ENCODE measurements around the gene UBAC1. TPM values are rescaled to one million over a fixed set of nuclear protein-coding genes. Genes with fewer than 3 reads are reported as not detected.

UBAC1 gene
- total RNA-seq, 4 donors from 2014 or later, result 52.9 to 76.3 (median 63.5) TPM

DNA sequence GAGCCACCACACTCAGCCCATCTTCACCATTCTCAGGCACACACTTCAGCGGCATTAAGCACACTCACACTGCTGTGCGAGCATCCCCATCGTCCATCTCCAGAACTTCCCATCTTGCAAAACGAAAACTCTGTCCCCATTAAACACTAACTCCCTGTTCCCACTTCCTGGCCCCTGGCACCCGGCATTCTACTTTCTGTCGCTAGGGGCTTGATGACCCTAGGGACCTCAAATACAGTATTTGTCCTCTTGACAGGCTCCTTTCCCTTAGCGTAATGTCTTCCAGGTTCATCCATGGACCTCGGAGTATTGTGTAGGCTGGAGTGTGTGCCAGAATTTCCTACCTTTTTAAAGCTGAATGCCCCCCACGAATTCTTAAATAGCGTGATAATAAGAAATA is 14.7 kb upstream of the UBAC1 start:
- Histone ChIP-seq H3K9me3 (no peaks in the 10 kb centered on the region), H3K4me1 (peaks cover 0 to 14% (median 5%) of the 10 kb centered on the region in 3 donors), H3K36me3 (no peaks in the 10 kb centered on the region), H3K27ac (no peak overlapping the region), H3K27me3 (peaks cover 80% of the 10 kb centered on the region), H3K4me3 (no peak overlapping the region)
- ATAC-seq, result no peak
- TF ChIP-seq EP300 (IDR thresholded peaks at IDR 0.05) (no peak), POLR2AphosphoS5 (IDR thresholded peaks at IDR 0.05) (no peak), POLR2A (IDR thresholded peaks at IDR 0.05) (no peak)
- TF ChIP-seq, protein P1, sequence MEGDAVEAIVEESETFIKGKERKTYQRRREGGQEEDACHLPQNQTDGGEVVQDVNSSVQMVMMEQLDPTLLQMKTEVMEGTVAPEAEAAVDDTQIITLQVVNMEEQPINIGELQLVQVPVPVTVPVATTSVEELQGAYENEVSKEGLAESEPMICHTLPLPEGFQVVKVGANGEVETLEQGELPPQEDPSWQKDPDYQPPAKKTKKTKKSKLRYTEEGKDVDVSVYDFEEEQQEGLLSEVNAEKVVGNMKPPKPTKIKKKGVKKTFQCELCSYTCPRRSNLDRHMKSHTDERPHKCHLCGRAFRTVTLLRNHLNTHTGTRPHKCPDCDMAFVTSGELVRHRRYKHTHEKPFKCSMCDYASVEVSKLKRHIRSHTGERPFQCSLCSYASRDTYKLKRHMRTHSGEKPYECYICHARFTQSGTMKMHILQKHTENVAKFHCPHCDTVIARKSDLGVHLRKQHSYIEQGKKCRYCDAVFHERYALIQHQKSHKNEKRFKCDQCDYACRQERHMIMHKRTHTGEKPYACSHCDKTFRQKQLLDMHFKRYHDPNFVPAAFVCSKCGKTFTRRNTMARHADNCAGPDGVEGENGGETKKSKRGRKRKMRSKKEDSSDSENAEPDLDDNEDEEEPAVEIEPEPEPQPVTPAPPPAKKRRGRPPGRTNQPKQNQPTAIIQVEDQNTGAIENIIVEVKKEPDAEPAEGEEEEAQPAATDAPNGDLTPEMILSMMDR (IDR thresholded peaks at IDR 0.05), result no peak
- 80 to 81% methylated on average over 10 of the region's 10 CpGs for WGBS, 2 donors (ENCODE audit: low coverage in 1 of 2)

DNA sequence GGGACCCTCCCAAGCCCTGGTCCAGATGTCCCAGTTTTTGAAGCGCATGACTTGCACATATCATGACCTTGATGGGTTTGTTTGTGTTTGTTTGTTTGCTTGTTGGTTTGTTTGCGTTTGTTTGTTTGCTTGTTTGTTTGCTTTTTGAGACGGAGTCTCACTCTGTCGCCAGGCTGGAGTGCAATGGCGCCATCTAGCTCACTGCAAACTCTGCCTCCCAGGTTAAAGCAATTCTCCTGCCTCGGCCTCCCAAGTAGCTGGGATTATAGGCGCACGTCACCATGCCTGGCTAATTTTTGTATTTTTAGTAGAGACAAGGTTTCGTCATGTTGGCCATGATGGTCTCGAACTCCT is 13.0 kb upstream of the UBAC1 start:
- no peak for ATAC-seq
- H3K27me3 ChIP-seq, result peaks cover 63% of the 10 kb centered on the region
- WGBS, 2 donors (ENCODE audit: low coverage in 1 of 2), result 62 to 63% methylated on average over 6 to 9 of the region's 10 CpGs
- H3K36me3 ChIP-seq, result no peaks in the 10 kb centered on the region
- TF ChIP-seq EP300 (IDR thresholded peaks at IDR 0.05), result no peak
- TF ChIP-seq POLR2AphosphoS5 (IDR thresholded peaks at IDR 0.05), result no peak
- TF ChIP-seq POLR2A (IDR thresholded peaks at IDR 0.05), result no peak
- TF ChIP-seq, protein P1 (IDR thresholded peaks at IDR 0.05), result no peak
- no peak overlapping the region for H3K27ac ChIP-seq
- peaks cover 0 to 6% (median 4%) of the 10 kb centered on the region in 3 donors for H3K4me1 ChIP-seq
- H3K4me3 ChIP-seq, result no peak overlapping the region
- H3K9me3 ChIP-seq, result no peaks in the 10 kb centered on the region

DNA sequence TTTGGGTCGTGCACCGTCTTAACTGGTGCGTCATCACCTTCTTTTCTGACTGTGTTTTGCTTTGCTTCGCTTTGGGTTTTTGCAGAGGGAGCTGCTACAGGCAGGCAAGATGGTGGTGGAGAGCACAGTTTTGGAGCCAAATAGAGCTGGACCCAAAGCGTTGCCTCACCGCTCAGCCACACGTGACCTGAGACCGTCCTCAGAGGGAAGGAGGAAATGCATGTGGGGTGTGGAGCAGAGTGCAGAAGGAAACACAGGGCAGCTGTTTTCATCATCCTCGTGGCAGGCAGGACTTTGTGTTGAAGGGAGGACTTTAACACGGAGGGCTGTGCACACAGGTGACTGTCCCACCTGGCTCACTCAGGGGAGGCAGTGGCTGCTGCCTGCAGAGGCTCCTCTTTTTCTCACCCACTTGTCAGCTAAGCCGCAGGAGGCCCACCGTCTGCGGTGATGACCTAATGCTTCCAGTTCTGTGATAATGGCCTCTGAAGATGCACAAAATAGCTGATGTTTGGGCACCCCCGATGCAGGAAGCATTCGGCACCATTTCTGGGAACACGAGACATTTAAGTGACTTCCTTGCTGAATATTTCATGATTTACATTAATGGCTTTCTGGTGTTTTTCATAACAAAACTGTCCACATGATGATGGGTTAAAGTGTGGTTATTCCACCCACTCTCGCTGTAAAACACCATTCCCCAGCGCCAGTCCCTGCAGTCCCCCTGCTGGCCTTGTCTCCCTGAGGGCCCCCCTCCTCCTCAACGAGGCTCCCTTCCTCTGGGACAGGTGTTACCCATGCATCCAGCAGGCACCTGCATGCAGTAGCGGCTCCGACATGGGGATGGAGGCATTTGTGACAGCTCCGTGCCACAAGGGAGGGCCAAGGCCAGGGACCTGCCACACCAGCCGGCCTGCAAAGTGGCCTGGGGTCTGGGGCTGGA is 12.4 kb upstream of the UBAC1 start:
- H3K36me3 ChIP-seq, result no peaks in the 10 kb centered on the region
- peaks cover 57% of the 10 kb centered on the region for H3K27me3 ChIP-seq
- peak; percentile 49 for ATAC-seq
- no peak overlapping the region for H3K4me3 ChIP-seq
- no peaks in the 10 kb centered on the region for H3K9me3 ChIP-seq
- no peak for TF ChIP-seq POLR2AphosphoS5 (IDR thresholded peaks at IDR 0.05)
- TF ChIP-seq, protein P1 (IDR thresholded peaks at IDR 0.05), result no peak
- TF ChIP-seq POLR2A (IDR thresholded peaks at IDR 0.05), result no peak
- TF ChIP-seq EP300 (IDR thresholded peaks at IDR 0.05), result no peak
- 57 to 64% methylated on average over 12 to 17 of the region's 23 CpGs for WGBS, 2 donors (ENCODE audit: low coverage in 1 of 2)
- H3K27ac ChIP-seq, result no peak overlapping the region
- peaks cover 0 to 6% (median 4%) of the 10 kb centered on the region in 3 donors for H3K4me1 ChIP-seq

DNA sequence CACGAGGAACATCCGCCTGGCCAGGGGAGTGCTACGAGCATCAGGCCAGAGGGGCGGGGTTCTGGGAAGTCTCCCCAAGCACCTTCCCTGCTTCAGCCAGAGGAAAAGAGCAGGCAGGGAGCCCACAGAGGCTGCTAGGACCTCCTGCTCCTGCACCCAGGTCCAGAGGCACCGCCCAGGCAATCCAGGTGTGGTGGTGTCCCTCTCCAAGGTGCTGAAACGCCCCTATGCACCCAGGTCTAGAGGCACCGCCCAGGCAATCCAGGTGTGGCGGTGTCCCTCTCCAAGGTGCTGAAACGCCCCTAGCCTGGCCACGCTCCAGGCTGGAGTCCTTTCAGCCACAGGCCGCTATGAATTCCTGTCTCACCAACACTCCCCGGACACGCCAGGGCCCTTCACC is 10.7 kb upstream of the UBAC1 start:
- Histone ChIP-seq H3K36me3 (no peaks in the 10 kb centered on the region), H3K4me1 (peaks cover 0 to 21% (median 5%) of the 10 kb centered on the region in 3 donors), H3K9me3 (no peaks in the 10 kb centered on the region), H3K4me3 (no peak overlapping the region), H3K27ac (no peak overlapping the region), H3K27me3 (peaks cover 46% of the 10 kb centered on the region)
- no peak for TF ChIP-seq POLR2A (IDR thresholded peaks at IDR 0.05)
- TF ChIP-seq, protein P1 (IDR thresholded peaks at IDR 0.05), result no peak
- TF ChIP-seq EP300 (IDR thresholded peaks at IDR 0.05), result no peak
- no peak for TF ChIP-seq POLR2AphosphoS5 (IDR thresholded peaks at IDR 0.05)
- 22 to 38% methylated on average over 4 to 6 of the region's 13 CpGs for WGBS, 2 donors (ENCODE audit: low coverage in 1 of 2)
- ATAC-seq, result no peak
